Right forelimb (tissue), 1 donor: ENCODE results near the gene CIZ1.

ENCODE experiments used
- DNase-seq: peaks from one replicate; pipeline ENCODE4 v3.0.0-alpha.2; 2018

Gene CIZ1

DNA sequence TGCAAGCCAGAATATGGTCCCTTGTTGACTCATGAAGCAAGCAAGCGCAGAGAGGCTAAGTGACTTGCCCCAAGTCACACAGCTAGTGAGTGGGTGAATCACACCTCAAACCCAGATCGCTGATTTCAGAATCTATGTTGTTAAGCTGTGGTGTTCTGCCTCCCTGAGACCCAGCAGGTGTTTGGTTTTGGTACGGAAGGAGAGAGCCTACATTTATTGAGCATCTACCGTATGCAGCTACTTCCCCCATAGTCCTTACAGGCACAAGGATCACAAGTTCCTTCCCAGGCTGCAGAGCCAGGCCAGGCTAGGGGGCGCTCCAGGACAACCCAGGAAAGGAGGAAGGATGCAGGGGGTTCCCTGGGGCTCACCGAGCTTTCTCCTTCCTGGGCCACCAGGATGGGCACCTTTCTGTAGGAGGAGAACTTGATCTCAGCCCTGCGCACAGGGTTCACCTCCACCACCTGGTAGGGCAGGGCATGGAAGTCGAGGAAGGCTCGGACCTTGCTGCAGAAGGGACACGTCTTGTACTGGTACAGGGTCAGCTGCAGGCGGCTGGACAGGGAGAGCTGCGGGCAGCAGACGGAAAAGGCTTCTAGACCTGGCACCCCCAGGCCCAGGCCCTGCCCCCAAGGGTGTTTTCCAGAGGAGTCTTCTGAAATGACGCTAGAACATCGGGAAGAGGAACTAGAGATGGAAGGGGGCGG lies 66.3 kb downstream of the CIZ1 start:
- peak; percentile 71 for DNase-seq

- no peak for DNase-seq
Observed at GRCh38 chr9:128124451-128124850, 66.9 kb downstream of the CIZ1 start.

- no peak for DNase-seq
Observed at GRCh38 chr9:128123451-128124080, 67.8 kb downstream of the CIZ1 start.

GRCh38 chr9:128122809-128123175 lies 68.6 kb downstream of the CIZ1 start:
- DNase-seq: no peak

DNA sequence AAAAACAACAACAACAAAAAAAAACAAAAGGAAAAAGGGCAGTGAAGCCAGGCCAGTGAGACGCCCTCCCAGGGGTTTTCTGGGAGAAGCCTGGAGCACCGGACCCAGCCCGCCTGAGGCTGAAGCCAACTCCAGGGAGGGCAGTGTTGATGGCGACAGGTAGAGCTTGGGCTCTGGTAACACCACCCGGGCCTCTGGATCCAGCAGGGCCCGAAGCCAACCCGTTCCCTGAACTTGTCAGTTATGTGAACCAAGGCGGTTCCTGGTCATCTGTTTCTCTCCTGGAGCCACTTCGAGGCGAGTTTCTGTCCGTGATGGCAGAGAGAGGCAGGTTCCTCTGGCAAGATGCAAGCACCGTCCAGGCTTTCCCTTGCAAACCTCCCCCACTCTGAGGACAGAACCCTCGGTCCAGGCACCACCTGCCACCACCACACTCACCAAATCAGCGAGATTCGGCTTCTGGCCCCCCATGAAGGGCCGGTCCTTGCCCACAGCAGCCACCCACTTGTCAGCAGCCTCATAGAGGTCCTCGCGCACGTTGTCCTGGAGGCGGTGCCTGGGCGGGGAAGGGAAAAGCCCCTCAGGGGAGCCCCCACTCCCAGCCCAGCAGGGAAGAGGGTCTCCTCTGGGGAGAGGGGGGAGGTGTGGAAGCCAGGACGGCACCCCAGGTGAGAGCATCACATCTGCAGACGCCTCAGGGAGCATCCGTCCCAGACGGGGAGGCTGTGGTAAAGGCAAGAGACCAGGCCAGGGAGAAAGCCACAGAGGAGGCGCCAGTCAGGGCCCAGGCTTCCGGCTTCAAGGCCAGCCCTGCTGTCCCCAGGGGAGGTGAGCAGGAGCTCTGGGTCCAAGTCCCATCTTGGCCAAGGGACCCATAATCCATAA lies 69.2 kb downstream of the CIZ1 start:
- no peak for DNase-seq

DNA sequence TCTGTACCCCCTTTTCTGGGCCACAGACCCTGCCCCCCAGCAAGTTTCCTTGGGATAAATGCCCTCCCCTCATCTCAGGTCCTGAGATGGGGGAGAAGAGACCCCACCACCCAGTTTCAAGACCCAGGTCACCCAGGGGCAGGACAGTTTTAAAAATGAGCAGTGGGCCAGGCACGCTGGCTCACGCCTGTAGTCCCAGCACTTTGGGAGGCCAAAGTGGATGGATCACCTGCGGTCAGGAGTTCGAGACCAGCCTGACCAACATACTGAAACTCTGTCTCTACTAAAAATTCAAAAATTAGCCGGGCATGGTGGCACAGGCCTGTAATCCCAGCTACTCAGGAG lies 69.9 kb downstream of the CIZ1 start:
- no peak for DNase-seq

- no peak for DNase-seq
Observed at GRCh38 chr9:128120741-128121465, 70.5 kb downstream of the CIZ1 start.

DNA sequence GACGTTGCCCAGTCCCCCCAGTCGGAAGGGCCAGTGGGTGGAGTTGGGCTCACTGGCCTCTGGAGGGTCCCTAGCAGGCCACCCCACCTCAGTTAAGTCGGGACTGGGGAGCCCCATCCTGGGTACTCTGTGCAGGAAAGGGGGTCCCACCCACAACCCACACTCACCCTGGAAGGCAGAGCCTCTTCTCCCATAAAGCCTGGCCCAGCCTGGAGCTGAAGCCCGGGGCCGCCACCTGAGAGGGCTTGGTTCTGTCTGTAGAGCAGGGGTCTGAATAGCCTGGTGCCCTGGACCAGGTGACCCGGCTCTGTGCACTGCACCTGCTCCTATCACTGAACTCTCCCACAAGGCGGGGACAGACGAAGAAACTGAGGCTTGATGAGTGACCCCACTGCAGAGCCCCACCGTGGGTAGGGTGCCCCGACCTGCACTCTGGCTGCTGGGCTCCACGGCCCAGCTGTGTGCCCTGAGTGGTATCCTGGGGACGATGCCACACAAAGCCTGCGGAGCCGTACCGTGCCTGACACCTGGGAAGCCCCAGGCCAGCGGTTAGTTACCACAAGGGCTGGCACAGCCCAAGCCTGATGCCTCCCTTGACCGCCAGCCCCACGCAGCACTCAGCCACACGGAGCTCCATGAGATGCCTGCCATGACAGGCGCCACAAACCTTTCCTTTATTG lies 71.2 kb downstream of the CIZ1 start:
- DNase-seq: no peak

GRCh38 chr9:128118971-128119665 lies 72.3 kb downstream of the CIZ1 start:
- no peak for DNase-seq

DNA sequence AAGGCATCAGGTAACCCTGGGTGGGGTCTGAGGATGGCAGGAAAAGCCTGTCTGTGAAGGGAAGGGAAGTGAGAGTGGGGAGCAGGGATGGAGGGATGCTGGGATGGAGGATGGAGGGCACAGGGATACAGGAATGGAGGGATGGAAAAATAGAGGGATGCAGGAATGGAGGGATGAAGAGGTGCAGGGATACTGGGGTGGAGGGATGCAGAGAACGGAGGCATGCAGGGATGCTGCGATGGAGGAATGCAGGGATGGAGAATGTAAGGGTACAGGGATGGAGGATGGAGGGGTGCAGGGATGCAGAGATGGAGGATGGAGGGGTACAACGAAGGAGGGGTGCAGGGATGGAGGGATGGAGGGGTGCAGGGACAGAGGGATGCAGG lies 72.9 kb downstream of the CIZ1 start:
- DNase-seq: no peak

DNA sequence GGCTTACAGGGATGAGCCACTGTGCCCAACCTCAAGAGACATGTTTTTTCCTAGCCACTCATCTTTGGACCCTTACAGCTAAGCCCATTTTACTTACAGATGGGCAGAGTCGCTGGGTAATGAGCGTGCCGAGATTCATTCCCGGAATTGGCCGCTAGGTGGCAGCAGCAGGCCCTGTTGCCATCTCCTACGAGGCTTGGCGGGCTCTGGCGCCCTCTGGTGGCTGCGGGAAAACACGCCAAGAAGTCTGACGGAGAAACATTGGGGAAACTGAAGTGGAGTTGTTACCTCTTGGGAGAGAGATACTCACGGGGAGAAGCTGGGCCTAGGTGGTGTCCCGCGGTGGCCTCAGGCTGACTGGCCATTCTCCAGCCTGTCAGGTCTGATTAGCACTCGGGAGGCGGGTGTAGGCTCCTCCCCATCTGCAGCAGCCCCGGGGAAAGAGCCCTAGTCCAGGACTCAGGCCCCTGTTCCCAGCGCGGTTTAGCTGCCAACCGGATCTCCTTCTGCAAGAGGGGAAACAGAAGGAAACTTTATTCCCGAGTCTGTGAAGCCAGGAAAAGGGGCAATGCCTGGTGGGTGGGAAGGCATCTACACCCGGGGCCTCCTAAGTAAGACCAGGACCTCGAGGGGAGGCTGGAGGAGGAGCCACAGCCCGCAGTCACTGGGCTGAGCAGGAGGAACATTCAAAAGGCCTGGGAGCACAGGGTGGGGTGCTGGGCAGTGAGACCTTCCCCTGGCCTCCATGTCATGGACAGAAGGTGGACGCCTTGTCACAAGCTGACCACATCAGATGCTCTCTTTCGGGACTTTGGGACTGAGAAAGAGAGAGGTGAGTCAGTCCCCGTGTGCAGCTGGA lies 73.5 kb downstream of the CIZ1 start:
- DNase-seq: peak; percentile 97

GRCh38 chr9:128116104-128117083 lies 75.0 kb downstream of the CIZ1 start:
- no peak for DNase-seq
